IMR-90 (cell line): ENCODE results near the gene HJURP. TPM values are rescaled to one million over a fixed set of nuclear protein-coding genes. Genes with fewer than 3 reads are reported as not detected.

Experiments used
- ATAC-seq: fragments of 200-7000 bp; cut with Tn5 transposase; 2 replicates; pipeline ENCODE4 v1.9.1; 2020; ENCODE audit warnings: low read depth, mild to moderate bottlenecking, moderate library complexity
- BruUV-seq: library from RNA; stranded (reverse); fragments of 400-500 nt; replicated peaks from 2 replicates; lab custom pipeline; 2021; lab: Mats Ljungman, UMichigan
- CTCF ChIA-PET: fragments of 300-600 bp; formaldehyde crosslinking; extraction: SDS; loops from one replicate; lab custom pipeline; 2021; ENCODE audit warnings: antibody characterized with exemption; lab: Yijun Ruan, JAX
- POLR2A ChIA-PET: fragments of 300-600 bp; sonication (Branson Sonifier 250); formaldehyde crosslinking; loops from one replicate; lab custom pipeline; 2022; ENCODE audit warnings: antibody characterized with exemption; ENCODE audit not compliant: unreplicated experiment; lab: Charles Lee
- DNase-seq: peaks from one replicate; pipeline ENCODE4 v3.0.0; 2013
- H2AFZ ChIP-seq: replicated peaks from 2 replicates; pipeline ENCODE3; 2013; ENCODE audit warnings: low read length, mild to moderate bottlenecking; ENCODE audit not compliant: poor library complexity
- H2AK5ac ChIP-seq: 2 replicates; pipeline ENCODE4 v1.6.1; 2013; ENCODE audit warnings: low read depth, low read length, inconsistent platforms
- H2AK9ac ChIP-seq: replicated peaks from 2 replicates; pipeline ENCODE3; 2013; ENCODE audit warnings: mild to moderate bottlenecking, low read depth, low read length, moderate library complexity; ENCODE audit not compliant: poor library complexity
- H2BK120ac ChIP-seq: 2 replicates; pipeline ENCODE4 v1.6.1; 2013; ENCODE audit warnings: low read depth, low read length, inconsistent platforms
- H2BK15ac ChIP-seq: 3 replicates; pipeline ENCODE4 v1.6.1; 2013; ENCODE audit warnings: low read depth, low read length, inconsistent platforms
- H2BK20ac ChIP-seq: 2 replicates; pipeline ENCODE4 v1.6.1; 2013; ENCODE audit warnings: low read depth, mild to moderate bottlenecking, inconsistent platforms, low read length, moderate library complexity
- H2BK5ac ChIP-seq: 2 replicates; pipeline ENCODE4 v1.6.1; 2013; ENCODE audit warnings: mild to moderate bottlenecking, low read depth, low read length, inconsistent platforms; ENCODE audit not compliant: poor library complexity, severe bottlenecking
- H3K14ac ChIP-seq: replicated peaks from 2 replicates; pipeline ENCODE4 v1.6.1; 2013; ENCODE audit warnings: low read depth, low read length, inconsistent platforms
- H3K18ac ChIP-seq: 2 replicates; pipeline ENCODE4 v1.6.1; 2013; ENCODE audit warnings: low read depth, low read length, control low read depth
- H3K23ac ChIP-seq: 2 replicates; pipeline ENCODE4 v1.6.1; 2013; ENCODE audit warnings: low read depth, low read length, inconsistent platforms
- H3K27ac ChIP-seq: 2 replicates; pipeline ENCODE4 v1.5.1; 2013; ENCODE audit warnings: mild to moderate bottlenecking, control low read depth, low read length; ENCODE audit not compliant: insufficient read depth
- H3K27me3 ChIP-seq: 2 replicates; pipeline ENCODE4 v1.6.1; 2013; ENCODE audit warnings: low read length; ENCODE audit not compliant: control insufficient read depth, insufficient read depth
- H3K36me3 ChIP-seq: 2 replicates; pipeline ENCODE4 v1.6.1; 2013; ENCODE audit warnings: low read length, mixed read lengths; ENCODE audit not compliant: control insufficient read depth, insufficient read depth
- H3K4ac ChIP-seq: 2 replicates; pipeline ENCODE4 v1.6.1; 2013; ENCODE audit warnings: low read depth, low read length, inconsistent platforms
- H3K4me1 ChIP-seq: 2 replicates; pipeline ENCODE4 v1.6.1; 2013; ENCODE audit warnings: low read length, mixed read lengths; ENCODE audit not compliant: control insufficient read depth, insufficient read depth
- H3K4me2 ChIP-seq: 2 replicates; pipeline ENCODE4 v1.6.1; 2013; ENCODE audit warnings: low read depth, mild to moderate bottlenecking, control low read depth, low read length, moderate library complexity
- H3K4me3 ChIP-seq: 2 replicates; pipeline ENCODE4 v1.5.1; 2013; ENCODE audit warnings: low read depth, mild to moderate bottlenecking, control low read depth, low read length, moderate library complexity; ENCODE audit not compliant: insufficient read depth
- H3K56ac ChIP-seq: 2 replicates; pipeline ENCODE4 v1.6.1; 2013; ENCODE audit warnings: low read length, inconsistent platforms; ENCODE audit not compliant: insufficient read depth; ENCODE audit errors: extremely low read depth
- H3K79me1 ChIP-seq, 2 experiments: 2 replicates each; pipeline ENCODE4 v1.6.1; 2013; ENCODE audit warnings: low read length in 2 of 2, inconsistent platforms in 1 of 2, low read depth in 1 of 2
- H3K9ac ChIP-seq: 2 replicates; pipeline ENCODE4 v1.6.1; 2013; ENCODE audit warnings: low read depth, low read length, control low read depth
- H3K9me1 ChIP-seq: 2 replicates; pipeline ENCODE4 v1.6.1; 2013; ENCODE audit warnings: low read length, inconsistent platforms; ENCODE audit not compliant: insufficient read depth
- H3K9me3 ChIP-seq: 2 replicates; pipeline ENCODE4 v1.6.1; 2013; ENCODE audit warnings: low read length; ENCODE audit not compliant: control insufficient read depth, insufficient read depth
- H4K20me1 ChIP-seq: 2 replicates; pipeline ENCODE4 v1.6.1; 2013; ENCODE audit warnings: low read length, inconsistent platforms; ENCODE audit not compliant: insufficient read depth
- H4K5ac ChIP-seq: 2 replicates; pipeline ENCODE4 v1.6.1; 2013; ENCODE audit warnings: mild to moderate bottlenecking, low read depth, low read length, control low read depth
- H4K8ac ChIP-seq, 2 experiments: 2 replicates each; pipeline ENCODE4 v1.6.1; 2013; ENCODE audit warnings: low read depth in 2 of 2, low read length in 2 of 2, control low read depth in 1 of 2, inconsistent platforms in 1 of 2
- H4K91ac ChIP-seq: 2 replicates; pipeline ENCODE4 v1.6.1; 2013; ENCODE audit warnings: low read depth, low read length, inconsistent platforms; ENCODE audit not compliant: insufficient read depth
- CHD1 ChIP-seq: IDR thresholded peaks from 2 replicates; pipeline ENCODE4 v1.6.1; 2012; ENCODE audit warnings: low read depth, low read length, improper control_type of control experiment
- WGBS, 2 experiments: methylation state at CpG; one replicate each; pipeline versions ENCODE4 v1.1.5 to v1.1.7; 2013; ENCODE audit warnings: missing lambda C conversion rate in 2 of 2; ENCODE audit not compliant: insufficient read length in 1 of 2; ENCODE audit errors: extremely low coverage in 2 of 2; 5-methylcytosine and 5-hydroxymethylcytosine counted together
- dilution Hi-C: fragments of 300-500 bp; cut with HindIII; formaldehyde crosslinking; loops from one replicate; pipeline ENCODE4 v1.14.3; 2018; ENCODE audit warnings: low sequenced_read_pairs; ENCODE audit not compliant: unreplicated experiment
- in situ Hi-C: fragments of 300-500 bp; cut with MboI; formaldehyde crosslinking; loops from 3 replicates; pipeline ENCODE4 v1.14.3; 2019; ENCODE audit warnings: low sequenced_read_pairs, inconsistent platforms, mixed read lengths
- intact Hi-C: fragments of 100-400 bp; cut with micrococcal nuclease; formaldehyde crosslinking; loops from 2 replicates; pipeline ENCODE4 v1.10.0; 2022
- polyA plus RNA-seq, 3 experiments: library from polyadenylated mRNA; depleted of rRNA; stranded (reverse); fragments of >200 nt; gene quantifications; 2 replicates each; pipeline ENCODE4 v1.2.3, GENCODE V29; 2012; ENCODE audit warnings: low replicate concordance in 1 of 3
- total RNA-seq: library from RNA; depleted of rRNA; stranded (reverse); fragments of >200 nt; gene quantifications from 2 replicates; pipeline ENCODE4 v1.2.3, GENCODE V29; 2012
- TF ChIP-seq, protein P1 (sequence below): fragments of 150-350 bp; IDR thresholded peaks from 2 replicates; pipeline ENCODE4 v1.6.1; 2016; ENCODE audit warnings: low read depth, mild to moderate bottlenecking, low read length, moderate library complexity, borderline replicate concordance

HJURP gene
- total and polyA plus RNA-seq, 2 of the 4 experiments (the other 2 are of a cell fraction): 22.6 to 26.5 TPM

DNA sequence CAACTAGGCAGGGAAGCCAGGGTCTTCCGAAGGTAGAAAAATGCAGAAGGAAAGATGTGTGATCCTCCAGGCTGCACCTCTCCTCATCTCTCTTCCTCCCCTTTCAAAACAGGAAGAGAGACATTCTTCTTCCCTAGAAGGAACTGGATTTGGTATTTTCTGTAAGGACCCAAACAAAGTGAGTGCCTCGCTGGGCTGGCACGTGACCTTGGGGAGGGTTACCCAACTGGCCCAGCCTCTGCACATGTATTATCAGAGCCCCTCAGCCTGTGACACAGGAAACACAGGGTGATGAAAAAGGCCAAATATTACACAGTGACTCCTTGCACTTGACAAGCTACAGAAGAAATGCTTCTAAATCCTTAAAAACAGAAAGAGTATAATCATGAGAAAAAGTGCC, 2.3 kb downstream of the HJURP start:
- dilution Hi-C loops: no loop called here
- TF ChIP-seq, protein P1, sequence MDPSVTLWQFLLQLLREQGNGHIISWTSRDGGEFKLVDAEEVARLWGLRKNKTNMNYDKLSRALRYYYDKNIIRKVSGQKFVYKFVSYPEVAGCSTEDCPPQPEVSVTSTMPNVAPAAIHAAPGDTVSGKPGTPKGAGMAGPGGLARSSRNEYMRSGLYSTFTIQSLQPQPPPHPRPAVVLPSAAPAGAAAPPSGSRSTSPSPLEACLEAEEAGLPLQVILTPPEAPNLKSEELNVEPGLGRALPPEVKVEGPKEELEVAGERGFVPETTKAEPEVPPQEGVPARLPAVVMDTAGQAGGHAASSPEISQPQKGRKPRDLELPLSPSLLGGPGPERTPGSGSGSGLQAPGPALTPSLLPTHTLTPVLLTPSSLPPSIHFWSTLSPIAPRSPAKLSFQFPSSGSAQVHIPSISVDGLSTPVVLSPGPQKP: no peak
- no peak for TF ChIP-seq CHD1
- H4K20me1 ChIP-seq: no peaks in the 10 kb centered on the region; the same call in 1 of the 2 replicates
- DNase-seq (no peak), ATAC-seq (no peak)
- no peak overlapping the region for H3K4me3 ChIP-seq
- peak overlapping the region; percentile 65; the same call in 1 of the 2 replicates for H2BK20ac ChIP-seq
- peak overlapping the region; percentile 51 to 87; a peak in 3 of 4 replicates for H4K8ac ChIP-seq
- no peaks in the 10 kb centered on the region for H3K9me3 ChIP-seq
- H4K91ac ChIP-seq: peak overlapping the region; percentile 4; the same call in 1 of the 2 replicates
- H3K9ac ChIP-seq: no peak overlapping the region
- intact Hi-C loops: loop anchor here (10.0 kb wide), 2 partner anchors 287 to 693 kb away; partner anchors contain the start of gene USP40
- H3K4ac ChIP-seq: peak overlapping the region; percentile 79
- BruUV-seq: no TSS peak
- no peak overlapping the region for H3K56ac ChIP-seq
- H3K14ac ChIP-seq: peak overlapping the region; percentile 74
- H3K79me1 ChIP-seq: peaks cover 32 to 52% of the 10 kb centered on the region in 2 experiments
- ChIA-PET POLR2A (no interaction called here), CTCF (no interaction called here)
- H3K23ac ChIP-seq: peak overlapping the region; percentile 77
- peak overlapping the region; percentile 6; the same call in 1 of the 3 replicates for H2BK15ac ChIP-seq
- peak overlapping the region; percentile 100 for H3K4me2 ChIP-seq
- peak overlapping the region; percentile 95 for H4K5ac ChIP-seq
- peak overlapping the region; percentile 68; the same call in 1 of the 2 replicates for H3K27ac ChIP-seq
- H3K27me3 ChIP-seq: no peaks in the 10 kb centered on the region
- H2BK5ac ChIP-seq: peak overlapping the region; percentile 67
- peak overlapping the region; percentile 85 for H2AFZ ChIP-seq
- peaks cover 10% of the 10 kb centered on the region; the same call in 1 of the 2 replicates for H3K9me1 ChIP-seq
- no CpG with 5 or more reads among the region's 3 CpGs for WGBS, 2 experiments
- in situ Hi-C loops: no loop called here
- H2AK9ac ChIP-seq: peak overlapping the region; percentile 49
- no peak overlapping the region for H2AK5ac ChIP-seq
- peak overlapping the region; percentile 57 for H3K18ac ChIP-seq
- peaks cover 7% of the 10 kb centered on the region for H3K36me3 ChIP-seq
- H3K4me1 ChIP-seq: peaks cover 13% of the 10 kb centered on the region
- H2BK120ac ChIP-seq: peak overlapping the region; percentile 80; the same call in 1 of the 2 replicates
